Trophoblast cell (in vitro differentiated cells and primary cell): ENCODE measurements around the gene TCEA2.
"Not testable (repeated sequence)": the region's sequence is repeated elsewhere in the genome, so short reads cannot be mapped to it uniquely, and the experiment has no call there.

Source experiments
- DNase-seq, 2 donors: peaks; one replicate each; pipeline ENCODE4 v3.0.0-alpha.2; 2016
- H2AFZ ChIP-seq: 2 replicates; pipeline ENCODE4 v1.6.1; 2013; ENCODE audit warnings: low read length, moderate library complexity, mild to moderate bottlenecking; ENCODE audit not compliant: insufficient read depth, poor library complexity
- H2AK5ac ChIP-seq: 2 replicates; pipeline ENCODE4 v1.6.1; 2013; ENCODE audit warnings: mild to moderate bottlenecking, low read length
- H2BK120ac ChIP-seq: 2 replicates; pipeline ENCODE4 v1.6.1; 2013; ENCODE audit warnings: low read length, mild to moderate bottlenecking, moderate library complexity; ENCODE audit not compliant: insufficient read depth, poor library complexity
- H2BK12ac ChIP-seq: 2 replicates; pipeline ENCODE4 v1.6.1; 2013; ENCODE audit warnings: mild to moderate bottlenecking, low read length, moderate library complexity
- H2BK5ac ChIP-seq: 2 replicates; pipeline ENCODE4 v1.6.1; 2013; ENCODE audit warnings: low read length, low read depth, moderate library complexity, mild to moderate bottlenecking; ENCODE audit not compliant: poor library complexity
- H3K14ac ChIP-seq: 2 replicates; pipeline ENCODE4 v1.6.1; 2013; ENCODE audit warnings: mild to moderate bottlenecking, low read length
- H3K18ac ChIP-seq: 2 replicates; pipeline ENCODE4 v1.6.1; 2013; ENCODE audit warnings: mild to moderate bottlenecking, low read length
- H3K23ac ChIP-seq: 2 replicates; pipeline ENCODE4 v1.6.1; 2013; ENCODE audit warnings: low read length
- H3K27ac ChIP-seq: 2 replicates; pipeline ENCODE4 v1.5.1; 2013; ENCODE audit warnings: low read depth, mild to moderate bottlenecking, inconsistent platforms, low read length, moderate library complexity
- H3K27me3 ChIP-seq: 2 replicates; pipeline ENCODE4 v1.6.1; 2013; ENCODE audit warnings: inconsistent platforms, mild to moderate bottlenecking, low read length, moderate library complexity; ENCODE audit not compliant: insufficient read depth
- H3K36me3 ChIP-seq, 2 experiments: 1 replicate in 1 of 2; 2 replicates in 1 of 2; pipeline ENCODE4 v1.6.1; 2013; ENCODE audit warnings: low read length in 2 of 2, mild to moderate bottlenecking in 2 of 2, moderate library complexity in 1 of 2; ENCODE audit not compliant: insufficient read depth in 2 of 2, control insufficient read depth in 1 of 2
- H3K4ac ChIP-seq: 2 replicates; pipeline ENCODE4 v1.6.1; 2013; ENCODE audit warnings: low read depth, mild to moderate bottlenecking, low read length, moderate library complexity
- H3K4me1 ChIP-seq, 2 experiments: 1 replicate in 1 of 2; 2 replicates in 1 of 2; pipeline ENCODE4 v1.6.1; 2013; ENCODE audit warnings: low read length in 2 of 2, mild to moderate bottlenecking in 2 of 2, moderate library complexity in 1 of 2; ENCODE audit not compliant: insufficient read depth in 2 of 2, control insufficient read depth in 1 of 2
- H3K4me2 ChIP-seq: 2 replicates; pipeline ENCODE4 v1.6.1; 2013; ENCODE audit warnings: inconsistent platforms, mild to moderate bottlenecking, low read length, moderate library complexity
- H3K4me3 ChIP-seq: 2 replicates; pipeline ENCODE4 v1.5.1; 2013; ENCODE audit warnings: mild to moderate bottlenecking, low read depth, low read length, inconsistent platforms
- H3K79me1 ChIP-seq: one replicate; pipeline ENCODE4 v1.6.1; 2013; ENCODE audit warnings: low read length
- H3K79me2 ChIP-seq: 2 replicates; pipeline ENCODE4 v1.6.1; 2013; ENCODE audit warnings: low read length, mild to moderate bottlenecking; ENCODE audit not compliant: control insufficient read depth, insufficient read depth, poor library complexity
- H3K9ac ChIP-seq: 2 replicates; pipeline ENCODE4 v1.6.1; 2013; ENCODE audit warnings: mild to moderate bottlenecking, low read length
- H3K9me3 ChIP-seq: 2 replicates; pipeline ENCODE4 v1.6.1; 2013; ENCODE audit warnings: low read depth, mild to moderate bottlenecking, control low read depth, inconsistent platforms, low read length; ENCODE audit not compliant: insufficient read depth
- H4K12ac ChIP-seq: 2 replicates; pipeline ENCODE4 v1.6.1; 2013; ENCODE audit warnings: low read depth, mild to moderate bottlenecking, low read length, moderate library complexity
- H4K8ac ChIP-seq: 2 replicates; pipeline ENCODE4 v1.6.1; 2013; ENCODE audit warnings: low read depth, mild to moderate bottlenecking, low read length, moderate library complexity
- H4K91ac ChIP-seq: one replicate; pipeline ENCODE4 v1.6.1; 2013; ENCODE audit warnings: low read depth, mild to moderate bottlenecking, low read length, moderate library complexity
- WGBS: extraction: QIAGEN DNeasy Blood & Tissue Kit; methylation state at CpG from one replicate; pipeline ENCODE4 v1.1.7; 2013; ENCODE audit warnings: missing lambda C conversion rate; ENCODE audit not compliant: insufficient read length, insufficient coverage; ENCODE audit errors: extremely low coverage; 5-methylcytosine and 5-hydroxymethylcytosine counted together

The TCEA2 gene

DNA sequence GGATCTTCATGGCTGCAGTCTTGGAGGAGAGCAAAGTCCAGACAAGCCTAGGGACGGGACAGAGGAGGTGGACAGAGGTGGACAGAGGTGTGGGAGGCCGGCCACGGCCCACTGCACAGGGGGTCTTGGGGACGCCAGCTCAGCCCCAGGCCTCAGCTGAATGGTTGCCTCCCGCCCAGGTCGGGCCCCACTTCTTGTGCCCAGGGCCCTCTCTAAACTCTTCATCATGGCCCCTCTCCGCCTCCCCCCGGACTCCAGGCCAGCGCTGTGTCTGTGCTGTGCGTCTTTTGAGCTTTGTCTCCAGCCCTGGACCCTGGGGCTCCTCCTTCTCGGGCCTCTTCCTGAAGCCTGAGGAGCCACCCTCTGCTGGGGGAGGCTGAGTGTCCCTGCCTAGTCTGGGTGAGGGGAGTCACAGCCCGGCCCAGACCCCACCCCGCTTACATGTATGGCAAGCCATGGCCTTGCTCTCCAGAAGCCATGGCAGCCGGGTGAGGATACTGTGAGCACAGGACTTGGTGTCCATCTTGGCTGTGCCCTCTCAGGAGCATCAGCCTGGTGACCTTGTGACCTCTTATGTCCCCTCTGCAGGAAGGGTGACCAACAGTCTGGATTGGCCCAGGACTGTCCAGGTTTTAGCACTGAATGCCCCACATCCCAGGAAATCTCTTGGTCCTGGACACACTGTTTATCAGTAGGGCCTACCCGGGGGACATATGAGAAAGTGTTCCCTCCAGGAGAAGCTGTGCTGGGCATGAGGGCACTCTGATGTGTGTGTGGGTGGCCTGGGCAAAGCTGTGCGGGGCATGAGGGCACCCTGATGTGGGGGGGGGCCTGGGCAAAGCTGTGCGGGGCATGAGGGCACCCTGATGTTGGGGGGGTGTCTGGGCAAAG, 53.8 kb downstream of the TCEA2 start:
- H3K4me2 ChIP-seq: no peak overlapping the region
- no peak overlapping the region for H2BK120ac ChIP-seq
- no peak overlapping the region for H3K23ac ChIP-seq
- H3K9me3 ChIP-seq: peaks cover 1% of the 10 kb centered on the region
- no CpG with 5 or more reads among the region's 17 CpGs for WGBS
- no peak overlapping the region for H3K14ac ChIP-seq
- no peak overlapping the region for H3K18ac ChIP-seq
- H3K4me3 ChIP-seq: no peak overlapping the region
- H3K36me3 ChIP-seq: no peaks in the 10 kb centered on the region
- H3K79me1 ChIP-seq: no peaks in the 10 kb centered on the region
- H2AFZ ChIP-seq: no peak overlapping the region
- no peak overlapping the region for H3K9ac ChIP-seq
- no peak overlapping the region for H3K4ac ChIP-seq
- H4K8ac ChIP-seq: no peak overlapping the region
- H2AK5ac ChIP-seq: no peak overlapping the region
- no peak overlapping the region for H2BK5ac ChIP-seq
- H2BK12ac ChIP-seq: no peak overlapping the region
- no peak for DNase-seq
- H3K4me1 ChIP-seq: peaks cover 0 to 2% of the 10 kb centered on the region in 2 experiments
- H4K91ac ChIP-seq: no peak overlapping the region
- no peaks in the 10 kb centered on the region for H3K27me3 ChIP-seq
- no peak overlapping the region for H3K27ac ChIP-seq
- H3K79me2 ChIP-seq: no peaks in the 10 kb centered on the region
- H4K12ac ChIP-seq: no peak overlapping the region

DNA sequence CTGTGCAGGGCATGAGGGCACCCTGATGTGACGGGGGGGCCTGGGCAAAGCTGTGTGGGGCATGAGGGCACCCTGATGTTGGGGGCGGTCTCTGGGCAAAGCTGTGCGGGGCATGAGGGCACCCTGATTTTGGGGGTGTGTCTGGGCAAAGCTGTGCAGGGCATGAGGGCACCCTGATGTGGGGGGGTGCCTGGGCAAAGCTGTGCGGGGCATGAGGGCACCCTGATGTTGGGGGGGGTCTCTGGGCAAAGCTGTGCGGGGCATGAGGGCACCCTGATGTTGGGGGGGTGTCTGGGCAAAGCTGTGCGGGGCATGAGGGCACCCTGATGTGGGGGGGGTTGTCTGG, 54.4 kb downstream of the TCEA2 start:
- H3K9ac ChIP-seq, H4K8ac ChIP-seq, H2AFZ ChIP-seq, H2BK120ac ChIP-seq, H2BK5ac ChIP-seq, H4K12ac ChIP-seq, H3K79me2 ChIP-seq, DNase-seq, H3K14ac ChIP-seq, H3K36me3 ChIP-seq, H3K4me1 ChIP-seq, H3K79me1 ChIP-seq, H2AK5ac ChIP-seq, H3K9me3 ChIP-seq, H3K4me2 ChIP-seq, H2BK12ac ChIP-seq, H3K4me3 ChIP-seq, H3K27me3 ChIP-seq, H3K18ac ChIP-seq, H3K23ac ChIP-seq, H3K27ac ChIP-seq, H4K91ac ChIP-seq, H3K4ac ChIP-seq: not testable (repeated sequence)
- WGBS: no CpG with 5 or more reads among the region's 6 CpGs

GRCh38 chr20:64119301-64119680, 56.3 kb downstream of the TCEA2 start:
- Histone ChIP-seq H3K79me1 (no peaks in the 10 kb centered on the region), H3K4me1 (peaks cover 0 to 2% of the 10 kb centered on the region in 2 experiments), H2BK5ac (no peak overlapping the region), H3K36me3 (no peaks in the 10 kb centered on the region), H3K4ac (no peak overlapping the region), H3K27me3 (no peaks in the 10 kb centered on the region), H4K8ac (no peak overlapping the region), H2BK120ac (no peak overlapping the region), H2BK12ac (no peak overlapping the region), H3K79me2 (no peaks in the 10 kb centered on the region), H3K9me3 (peaks cover 1% of the 10 kb centered on the region), H3K4me2 (no peak overlapping the region), H2AK5ac (no peak overlapping the region), H3K27ac (no peak overlapping the region), H3K9ac (no peak overlapping the region), H4K91ac (no peak overlapping the region), H3K4me3 (no peak overlapping the region), H3K14ac (no peak overlapping the region), H4K12ac (no peak overlapping the region), H3K23ac (no peak overlapping the region), H3K18ac (no peak overlapping the region), H2AFZ (no peak overlapping the region)
- DNase-seq: no peak
- no CpG with 5 or more reads among the region's 8 CpGs for whole genome bisulfite sequencing

DNA sequence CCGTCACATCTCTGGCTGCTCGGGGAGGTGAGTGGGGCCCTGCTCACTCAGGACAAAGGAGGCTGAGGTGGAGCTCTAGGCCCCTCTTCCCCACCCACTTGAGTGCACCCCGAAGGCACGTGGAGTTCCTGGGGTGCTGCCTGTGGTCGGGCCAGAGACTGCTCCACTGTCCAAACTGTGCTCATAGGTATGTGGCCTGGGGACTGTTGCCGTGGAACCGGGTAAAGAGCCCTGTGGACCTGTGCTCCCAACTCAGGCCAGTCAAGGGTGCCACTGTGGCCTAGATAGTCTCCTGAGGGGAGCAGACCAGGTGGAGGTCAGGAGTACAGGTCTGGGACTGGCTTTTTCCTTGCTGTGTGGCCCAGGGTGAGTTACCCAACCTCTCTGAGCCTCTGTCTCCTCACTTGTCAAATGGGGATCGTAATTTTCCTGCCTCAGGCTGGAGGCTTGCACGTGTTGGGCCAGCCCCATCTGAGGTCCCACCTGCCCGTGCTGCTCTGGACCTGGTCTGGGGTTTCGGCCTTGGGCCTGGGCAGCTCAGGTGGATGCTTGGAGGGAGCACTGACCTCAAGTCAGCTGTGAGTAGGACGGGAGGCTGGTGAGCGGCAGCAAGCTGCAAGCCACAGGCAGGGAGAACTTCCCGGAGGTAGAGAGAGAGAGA, 56.8 kb downstream of the TCEA2 start:
- Histone ChIP-seq H2BK12ac (no peak overlapping the region), H3K9me3 (peaks cover 1% of the 10 kb centered on the region), H3K4me1 (peaks cover 0 to 2% of the 10 kb centered on the region in 2 experiments), H2BK5ac (no peak overlapping the region), H4K8ac (no peak overlapping the region), H3K4ac (no peak overlapping the region), H2AK5ac (no peak overlapping the region), H3K27me3 (no peaks in the 10 kb centered on the region), H3K4me3 (no peak overlapping the region), H3K14ac (no peak overlapping the region), H2BK120ac (no peak overlapping the region), H3K27ac (no peak overlapping the region), H2AFZ (no peak overlapping the region), H3K79me2 (no peaks in the 10 kb centered on the region), H3K79me1 (no peaks in the 10 kb centered on the region), H3K4me2 (peak overlapping the region; percentile 35), H4K91ac (no peak overlapping the region), H3K36me3 (no peaks in the 10 kb centered on the region), H3K9ac (no peak overlapping the region), H3K18ac (no peak overlapping the region), H4K12ac (no peak overlapping the region), H3K23ac (no peak overlapping the region)
- no CpG with 5 or more reads among the region's 14 CpGs for WGBS
- DNase-seq: no peak
